ENCODE data around the gene HAGHL.

- TF ChIP-seq CTCF (conservative IDR thresholded peaks at IDR 0.05 in 1 of 2, IDR thresholded peaks at IDR 0.05 in 1 of 2; ENCODE audit: low read depth in 1 of 2, low read length in 2 of 2), result no peak
- no peak for TF ChIP-seq EZH2 (IDR thresholded peaks at IDR 0.05; ENCODE audit: low read length, missing control alignments)
Measured at GRCh38 chr16:761625-762513, 35.0 kb downstream of the HAGHL start.

Data from fibroblast of lung (primary cell).